GM18951 (cell line): Measurements from ENCODE around the gene IL6ST.

Experiments used
- POLR2A ChIP-seq: IDR thresholded peaks from 4 replicates; pipeline ENCODE4 v1.6.1; 2011; ENCODE audit warnings: mild to moderate bottlenecking; ENCODE audit not compliant: insufficient read length, insufficient read depth; ENCODE audit errors: extremely low read depth
- in situ Hi-C: fragments of 300-500 bp; cut with MboI; formaldehyde crosslinking; loops from one replicate; pipeline ENCODE4 v1.12.0; 2022; ENCODE audit warnings: low sequenced_read_pairs, mixed read lengths, inconsistent platforms; ENCODE audit not compliant: unreplicated experiment

The IL6ST gene

GRCh38 chr5:55929020-55929799 is 65.6 kb downstream of the IL6ST start:
- no peak for TF ChIP-seq POLR2A
- in situ Hi-C loops = loop anchor here (25.0 kb wide), 1 partner anchor 908 kb away; no protein-coding TSS in a partner anchor

- TF ChIP-seq POLR2A = no peak
- in situ Hi-C loops = loop anchor here (25.0 kb wide), 1 partner anchor 909 kb away; no protein-coding TSS in a partner anchor
Measured at GRCh38 chr5:55927861-55928655, 66.7 kb downstream of the IL6ST start.

- in situ Hi-C loops = loop anchor here (25.0 kb wide), 1 partner anchor 911 kb away; no protein-coding TSS in a partner anchor
- no peak for TF ChIP-seq POLR2A
Measured at GRCh38 chr5:55926476-55926875, 68.3 kb downstream of the IL6ST start.

GRCh38 chr5:55925712-55926111 is 69.1 kb downstream of the IL6ST start:
- in situ Hi-C loops = loop anchor here (25.0 kb wide), 1 partner anchor 912 kb away; no protein-coding TSS in a partner anchor
- no peak for TF ChIP-seq POLR2A

- no peak for TF ChIP-seq POLR2A
- in situ Hi-C loops = loop anchor here (25.0 kb wide), 1 partner anchor 912 kb away; no protein-coding TSS in a partner anchor
Measured at GRCh38 chr5:55925181-55925580, 69.6 kb downstream of the IL6ST start.

- TF ChIP-seq POLR2A = no peak
- in situ Hi-C loops = loop anchor here (25.0 kb wide), 1 partner anchor 913 kb away; no protein-coding TSS in a partner anchor
Measured at GRCh38 chr5:55924744-55925143, 70.0 kb downstream of the IL6ST start.

GRCh38 chr5:55923865-55924500 is 70.8 kb downstream of the IL6ST start:
- no peak for TF ChIP-seq POLR2A
- in situ Hi-C loops = no loop called here

GRCh38 chr5:55923177-55923771 is 71.5 kb downstream of the IL6ST start:
- in situ Hi-C loops = no loop called here

GRCh38 chr5:55921617-55922016 is 73.1 kb downstream of the IL6ST start:
- in situ Hi-C loops = no loop called here

More at GRCh38 chr5:55923177-55923771, 71.5 kb downstream of the IL6ST start:
- no peak for TF ChIP-seq POLR2A

GRCh38 chr5:55920784-55921183 is 74.0 kb downstream of the IL6ST start:
- in situ Hi-C loops = no loop called here
- TF ChIP-seq POLR2A = no peak

More at GRCh38 chr5:55921617-55922016, 73.1 kb downstream of the IL6ST start:
- no peak for TF ChIP-seq POLR2A

GRCh38 chr5:55919625-55920024 is 75.1 kb downstream of the IL6ST start:
- in situ Hi-C loops = loop anchor here (10.0 kb wide), 1 partner anchor 205 kb away; the partner anchor contains the start of gene SLC38A9
- no peak for TF ChIP-seq POLR2A
